ENCODE results near the gene NOVA2.
A peak's percentile ranks its signal among the peaks of the same experiment; 100 is the strongest.
"Not testable (repeated sequence)": the region's sequence is repeated elsewhere in the genome, so short reads cannot be mapped to it uniquely, and the experiment has no call there.

The NOVA2 gene

DNA sequence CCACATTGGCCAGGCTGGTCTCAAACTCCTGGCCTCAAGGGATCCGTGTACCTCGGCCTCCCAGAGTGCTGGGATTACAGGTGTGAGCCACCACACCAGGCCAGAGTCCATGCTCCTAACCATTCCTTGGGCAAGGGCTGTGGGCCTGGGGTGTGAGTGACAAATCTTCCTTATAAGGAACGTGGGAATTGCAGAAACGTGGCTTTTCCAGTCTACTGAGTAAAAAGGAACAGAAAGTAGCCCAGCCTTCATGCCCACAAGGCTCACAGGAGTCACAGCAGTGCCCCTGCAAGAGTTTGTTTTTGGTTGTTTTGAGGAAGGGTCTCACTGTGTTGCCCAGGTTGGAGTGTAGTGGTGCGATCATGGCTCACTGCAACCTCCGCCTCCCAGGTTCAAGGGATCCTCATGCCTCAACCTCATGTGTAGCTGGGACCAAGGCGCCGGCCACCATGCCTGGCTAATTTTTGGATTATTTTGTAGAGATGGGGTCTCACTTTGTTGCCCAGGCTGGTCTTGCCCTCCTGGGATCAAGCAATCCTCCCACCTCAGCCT, 76.3 kb downstream of the NOVA2 start:
- no peak overlapping the region for H3K4me3 ChIP-seq (ENCODE audit: low read depth, low read length)
- TF ChIP-seq, protein P1, sequence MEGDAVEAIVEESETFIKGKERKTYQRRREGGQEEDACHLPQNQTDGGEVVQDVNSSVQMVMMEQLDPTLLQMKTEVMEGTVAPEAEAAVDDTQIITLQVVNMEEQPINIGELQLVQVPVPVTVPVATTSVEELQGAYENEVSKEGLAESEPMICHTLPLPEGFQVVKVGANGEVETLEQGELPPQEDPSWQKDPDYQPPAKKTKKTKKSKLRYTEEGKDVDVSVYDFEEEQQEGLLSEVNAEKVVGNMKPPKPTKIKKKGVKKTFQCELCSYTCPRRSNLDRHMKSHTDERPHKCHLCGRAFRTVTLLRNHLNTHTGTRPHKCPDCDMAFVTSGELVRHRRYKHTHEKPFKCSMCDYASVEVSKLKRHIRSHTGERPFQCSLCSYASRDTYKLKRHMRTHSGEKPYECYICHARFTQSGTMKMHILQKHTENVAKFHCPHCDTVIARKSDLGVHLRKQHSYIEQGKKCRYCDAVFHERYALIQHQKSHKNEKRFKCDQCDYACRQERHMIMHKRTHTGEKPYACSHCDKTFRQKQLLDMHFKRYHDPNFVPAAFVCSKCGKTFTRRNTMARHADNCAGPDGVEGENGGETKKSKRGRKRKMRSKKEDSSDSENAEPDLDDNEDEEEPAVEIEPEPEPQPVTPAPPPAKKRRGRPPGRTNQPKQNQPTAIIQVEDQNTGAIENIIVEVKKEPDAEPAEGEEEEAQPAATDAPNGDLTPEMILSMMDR (conservative IDR thresholded peaks at IDR 0.05; ENCODE audit: low read depth, low read length) = no peak
- no peak for DNase-seq (ENCODE audit: low read depth)

GRCh38 chr19:45895983-45896599, 77.6 kb downstream of the NOVA2 start:
- not testable (repeated sequence) for DNase-seq (ENCODE audit: low read depth); H3K4me3 ChIP-seq (ENCODE audit: low read depth, low read length)

- TF ChIP-seq, protein P1 (conservative IDR thresholded peaks at IDR 0.05; ENCODE audit: low read depth, low read length) = no peak
- no peak for DNase-seq (ENCODE audit: low read depth)
- H3K4me3 ChIP-seq (ENCODE audit: low read depth, low read length) = no peak overlapping the region
These were observed 78.1 kb downstream of the NOVA2 start for GRCh38 chr19:45895519-45895972.

DNA sequence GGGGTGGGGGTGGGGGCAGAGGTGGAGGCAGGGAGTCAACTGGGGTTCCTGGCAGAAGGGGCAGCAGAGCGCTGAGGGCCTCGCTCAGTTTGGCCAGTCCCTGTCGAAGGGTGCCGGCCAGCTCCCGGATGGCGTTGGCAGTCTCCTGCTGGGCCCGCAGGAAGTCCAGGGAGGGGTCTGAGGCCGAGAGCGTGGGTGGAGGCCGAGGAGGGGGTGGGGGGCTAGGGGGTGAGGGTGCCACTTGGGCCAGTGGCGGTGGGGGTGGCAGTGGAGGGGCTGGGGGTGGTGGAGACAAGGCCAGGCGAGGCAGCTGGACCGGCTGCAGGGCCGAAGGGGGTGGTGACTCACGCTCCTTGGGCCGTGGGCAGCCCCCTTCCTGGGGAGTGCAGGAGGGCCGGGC, 82.8 kb downstream of the NOVA2 start:
- no peak overlapping the region for H3K4me3 ChIP-seq (ENCODE audit: low read depth, low read length)
- no peak for DNase-seq (ENCODE audit: low read depth)
- TF ChIP-seq, protein P1 (conservative IDR thresholded peaks at IDR 0.05; ENCODE audit: low read depth, low read length) = no peak

GRCh38 chr19:45889210-45889885, 84.3 kb downstream of the NOVA2 start:
- H3K4me3 ChIP-seq (ENCODE audit: low read depth, low read length) = no peak overlapping the region
- TF ChIP-seq, protein P1 (conservative IDR thresholded peaks at IDR 0.05; ENCODE audit: low read depth, low read length) = no peak
- no peak for DNase-seq (ENCODE audit: low read depth)

GRCh38 chr19:45887200-45887710, 86.4 kb downstream of the NOVA2 start:
- no peak for DNase-seq (ENCODE audit: low read depth)
- peak overlapping the region; percentile 63 for H3K4me3 ChIP-seq (ENCODE audit: low read depth, low read length)
- TF ChIP-seq, protein P1 (conservative IDR thresholded peaks at IDR 0.05; ENCODE audit: low read depth, low read length) = no peak

DNA sequence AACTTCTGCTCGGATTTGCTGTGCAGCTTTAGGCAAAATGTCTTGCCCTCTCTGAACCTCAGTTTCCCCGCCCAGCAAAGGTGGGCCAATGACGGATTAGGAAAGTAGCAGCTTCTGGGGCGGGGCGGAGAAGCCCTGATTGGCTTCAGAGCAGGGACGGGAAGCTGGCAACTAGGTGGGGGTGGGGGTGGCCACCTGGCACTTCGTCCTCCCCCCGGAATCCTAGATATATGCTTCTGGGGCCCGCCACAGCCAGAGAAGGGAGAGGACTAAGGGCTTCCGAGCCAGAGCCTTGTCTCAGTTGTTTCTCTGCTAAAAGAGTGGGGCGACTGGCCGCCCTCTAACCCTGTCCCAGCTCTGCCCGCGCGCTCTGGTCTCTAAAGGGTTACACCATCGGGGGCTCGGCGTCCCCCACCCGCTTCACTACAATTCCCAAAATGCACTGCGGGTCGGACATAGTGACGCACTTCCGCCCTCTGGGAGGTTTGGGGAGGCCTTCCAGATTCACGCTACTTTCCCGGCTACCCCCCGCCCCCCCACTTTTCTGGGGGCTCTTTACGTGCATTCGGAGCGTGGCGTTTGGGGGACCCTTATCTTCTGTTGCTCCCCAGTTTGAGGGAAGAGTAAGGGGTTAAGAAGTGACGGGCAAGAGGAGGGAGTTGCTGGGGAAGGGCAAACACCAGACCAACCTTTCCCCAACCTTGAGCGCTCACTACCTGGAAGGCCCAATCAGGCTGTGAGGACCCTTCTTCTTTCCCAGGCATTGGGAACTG, 87.1 kb downstream of the NOVA2 start:
- TF ChIP-seq, protein P1 (conservative IDR thresholded peaks at IDR 0.05; ENCODE audit: low read depth, low read length) = no peak
- peak overlapping the region; percentile 63 for H3K4me3 ChIP-seq (ENCODE audit: low read depth, low read length)
- peak; percentile 97 for DNase-seq (ENCODE audit: low read depth)
